OCI-LY1 (cell line): ENCODE results near the gene EVC2.

Source experiments
- H2AFZ ChIP-seq: fragments of 200-600 bp; sonication (generic), shearing (Covaris generic); 2 replicates; pipeline ENCODE4 v1.6.0; 2014; ENCODE audit warnings: antibody characterized with exemption, mild to moderate bottlenecking, low read length
- H3F3A ChIP-seq: fragments of 200-600 bp; sonication (generic), shearing (Covaris generic); 2 replicates; pipeline ENCODE4 v1.6.0; 2014; ENCODE audit warnings: mild to moderate bottlenecking, antibody characterized with exemption, low read length, moderate library complexity; ENCODE audit not compliant: insufficient read depth
- H3K27ac ChIP-seq: fragments of 200-600 bp; sonication (generic); 2 replicates; pipeline ENCODE4 v1.5.1; 2014; ENCODE audit warnings: low read length, mixed run types, mild to moderate bottlenecking, low read depth; ENCODE audit not compliant: poor library complexity, severe bottlenecking
- H3K27me3 ChIP-seq: fragments of 200-600 bp; sonication (generic); 2 replicates; pipeline ENCODE4 v1.6.0; 2014; ENCODE audit warnings: antibody characterized with exemption, mild to moderate bottlenecking, low read length, moderate library complexity; ENCODE audit not compliant: insufficient read depth
- H3K36me3 ChIP-seq: fragments of 200-600 bp; sonication (generic); 2 replicates; pipeline ENCODE4 v1.6.1; 2014; ENCODE audit warnings: mild to moderate bottlenecking, antibody characterized with exemption, low read length, moderate library complexity, mixed read lengths; ENCODE audit not compliant: insufficient read depth
- H3K4me1 ChIP-seq: fragments of 200-600 bp; sonication (generic); 2 replicates; pipeline ENCODE4 v1.5.1; 2014; ENCODE audit warnings: mild to moderate bottlenecking, low read length, moderate library complexity; ENCODE audit not compliant: insufficient read depth, severe bottlenecking
- H3K4me2 ChIP-seq: fragments of 200-600 bp; sonication (generic), shearing (Covaris generic); 2 replicates; pipeline ENCODE4 v1.6.1; 2014; ENCODE audit warnings: low read length
- H3K4me3 ChIP-seq: fragments of 200-600 bp; sonication (generic); 2 replicates; pipeline ENCODE4 v1.5.1; 2014; ENCODE audit warnings: low read length, low read depth, mild to moderate bottlenecking, mixed read lengths; ENCODE audit not compliant: poor library complexity, severe bottlenecking
- H3K79me2 ChIP-seq: fragments of 200-600 bp; shearing (Covaris generic); 2 replicates; pipeline ENCODE4 v1.6.1; 2016; ENCODE audit warnings: mixed run types, low read length, mixed read lengths; ENCODE audit not compliant: insufficient read depth
- H3K9ac ChIP-seq: fragments of 200-600 bp; sonication (generic), shearing (Covaris generic); 2 replicates; pipeline ENCODE4 v1.6.1; 2014; ENCODE audit warnings: mild to moderate bottlenecking, low read length, mixed read lengths
- H3K9me2 ChIP-seq: fragments of 200-600 bp; sonication (generic), shearing (Covaris generic); 2 replicates; pipeline ENCODE4 v1.6.1; 2014; ENCODE audit warnings: low read depth, mild to moderate bottlenecking, low read length, mixed read lengths
- H3K9me3 ChIP-seq: fragments of 200-600 bp; shearing (Covaris generic); 2 replicates; pipeline ENCODE4 v1.6.1; 2014; ENCODE audit warnings: low read length, mixed read lengths
- H4K20me1 ChIP-seq: fragments of 200-600 bp; sonication (generic), shearing (Covaris generic); 2 replicates; pipeline ENCODE4 v1.6.0; 2016; ENCODE audit warnings: mild to moderate bottlenecking, low read length; ENCODE audit not compliant: insufficient read depth
- EZH2 ChIP-seq: fragments of 200-600 bp; sonication (generic), shearing (Covaris generic); IDR thresholded peaks from 2 replicates; pipeline ENCODE4 v1.8.0; 2017; ENCODE audit warnings: borderline replicate concordance, mixed run types, mild to moderate bottlenecking, antibody characterized with exemption, low read length, moderate library complexity, mixed read lengths
- TF ChIP-seq, protein P1 (sequence below): fragments of 200-600 bp; sonication (generic), shearing (Covaris generic); IDR thresholded peaks from 2 replicates; pipeline ENCODE4 v1.5.1; 2017; ENCODE audit warnings: mild to moderate bottlenecking, antibody characterized with exemption, low read length, moderate library complexity, mixed read lengths

EVC2 gene

GRCh38 chr4:5704276-5704675, 4.1 kb downstream of the EVC2 start:
- Histone ChIP-seq H3K27ac (no peak overlapping the region), H3F3A (no peaks in the 10 kb centered on the region), H3K4me3 (no peak overlapping the region), H3K9ac (no peak overlapping the region), H3K9me3 (no peaks in the 10 kb centered on the region), H3K27me3 (no peaks in the 10 kb centered on the region), H3K4me2 (no peak overlapping the region), H4K20me1 (no peaks in the 10 kb centered on the region), H2AFZ (no peak overlapping the region), H3K36me3 (peaks cover 13% of the 10 kb centered on the region), H3K9me2 (no peaks in the 10 kb centered on the region), H3K4me1 (peaks cover 23% of the 10 kb centered on the region), H3K79me2 (no peaks in the 10 kb centered on the region)
- no peak for TF ChIP-seq EZH2

DNA sequence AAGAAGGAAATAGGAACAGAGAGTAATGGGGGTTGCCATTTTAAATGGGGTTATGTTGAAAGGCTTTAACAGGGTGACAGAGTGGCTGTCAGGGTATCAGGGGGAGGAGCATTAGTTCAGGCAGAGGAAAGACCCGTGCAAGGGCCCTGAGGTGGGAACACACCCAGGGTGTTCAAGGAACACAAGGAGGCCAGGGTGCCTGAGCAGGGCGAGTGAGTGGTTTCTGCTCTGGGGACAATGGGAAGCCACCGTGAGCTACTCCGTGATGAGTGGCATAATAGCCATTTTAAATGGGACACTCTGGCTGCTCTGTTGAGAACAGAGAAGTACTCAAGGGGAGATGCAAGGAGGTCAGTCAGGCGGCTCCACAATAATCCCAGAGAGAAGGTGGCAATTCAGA, 4.5 kb downstream of the EVC2 start:
- Histone ChIP-seq H3K27ac (no peak overlapping the region), H3K4me3 (no peak overlapping the region), H3K9me2 (no peaks in the 10 kb centered on the region), H3K79me2 (no peaks in the 10 kb centered on the region), H3K27me3 (no peaks in the 10 kb centered on the region), H3F3A (no peaks in the 10 kb centered on the region), H3K9me3 (no peaks in the 10 kb centered on the region), H3K36me3 (peaks cover 13% of the 10 kb centered on the region), H4K20me1 (no peaks in the 10 kb centered on the region), H3K9ac (no peak overlapping the region), H3K4me1 (peaks cover 19% of the 10 kb centered on the region), H2AFZ (no peak overlapping the region), H3K4me2 (no peak overlapping the region)
- TF ChIP-seq EZH2 = no peak
- TF ChIP-seq, protein P1, sequence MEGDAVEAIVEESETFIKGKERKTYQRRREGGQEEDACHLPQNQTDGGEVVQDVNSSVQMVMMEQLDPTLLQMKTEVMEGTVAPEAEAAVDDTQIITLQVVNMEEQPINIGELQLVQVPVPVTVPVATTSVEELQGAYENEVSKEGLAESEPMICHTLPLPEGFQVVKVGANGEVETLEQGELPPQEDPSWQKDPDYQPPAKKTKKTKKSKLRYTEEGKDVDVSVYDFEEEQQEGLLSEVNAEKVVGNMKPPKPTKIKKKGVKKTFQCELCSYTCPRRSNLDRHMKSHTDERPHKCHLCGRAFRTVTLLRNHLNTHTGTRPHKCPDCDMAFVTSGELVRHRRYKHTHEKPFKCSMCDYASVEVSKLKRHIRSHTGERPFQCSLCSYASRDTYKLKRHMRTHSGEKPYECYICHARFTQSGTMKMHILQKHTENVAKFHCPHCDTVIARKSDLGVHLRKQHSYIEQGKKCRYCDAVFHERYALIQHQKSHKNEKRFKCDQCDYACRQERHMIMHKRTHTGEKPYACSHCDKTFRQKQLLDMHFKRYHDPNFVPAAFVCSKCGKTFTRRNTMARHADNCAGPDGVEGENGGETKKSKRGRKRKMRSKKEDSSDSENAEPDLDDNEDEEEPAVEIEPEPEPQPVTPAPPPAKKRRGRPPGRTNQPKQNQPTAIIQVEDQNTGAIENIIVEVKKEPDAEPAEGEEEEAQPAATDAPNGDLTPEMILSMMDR = no peak

DNA sequence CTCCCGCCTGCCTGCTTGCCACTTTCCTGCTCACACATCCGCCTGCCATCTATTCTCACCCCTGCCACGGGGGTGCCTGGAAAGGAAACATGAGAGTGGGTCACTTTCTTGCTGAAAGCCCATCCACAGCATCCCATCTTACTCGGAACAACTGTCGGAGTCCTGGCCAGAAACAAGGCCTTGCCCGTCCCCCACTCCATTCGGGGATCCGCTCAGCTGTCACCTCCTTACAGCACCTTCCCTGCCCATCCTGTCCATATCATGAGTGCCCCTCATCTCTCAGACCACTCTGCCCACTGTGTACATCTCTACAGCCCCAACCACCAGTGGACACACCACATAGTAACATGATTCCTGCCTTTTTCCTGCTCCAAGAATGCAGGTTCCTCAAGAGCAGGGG, 6.4 kb downstream of the EVC2 start:
- peaks cover 16% of the 10 kb centered on the region for H3K36me3 ChIP-seq
- H3F3A ChIP-seq = no peaks in the 10 kb centered on the region
- no peak overlapping the region for H3K9ac ChIP-seq
- no peaks in the 10 kb centered on the region for H3K9me3 ChIP-seq
- H3K79me2 ChIP-seq = no peaks in the 10 kb centered on the region
- TF ChIP-seq, protein P1 = no peak
- TF ChIP-seq EZH2 = no peak
- H2AFZ ChIP-seq = no peak overlapping the region
- H3K4me1 ChIP-seq = peaks cover 5% of the 10 kb centered on the region
- H3K4me3 ChIP-seq = no peak overlapping the region
- no peaks in the 10 kb centered on the region for H3K27me3 ChIP-seq
- no peak overlapping the region for H3K4me2 ChIP-seq
- no peaks in the 10 kb centered on the region for H3K9me2 ChIP-seq
- H4K20me1 ChIP-seq = no peaks in the 10 kb centered on the region
- H3K27ac ChIP-seq = no peak overlapping the region

DNA sequence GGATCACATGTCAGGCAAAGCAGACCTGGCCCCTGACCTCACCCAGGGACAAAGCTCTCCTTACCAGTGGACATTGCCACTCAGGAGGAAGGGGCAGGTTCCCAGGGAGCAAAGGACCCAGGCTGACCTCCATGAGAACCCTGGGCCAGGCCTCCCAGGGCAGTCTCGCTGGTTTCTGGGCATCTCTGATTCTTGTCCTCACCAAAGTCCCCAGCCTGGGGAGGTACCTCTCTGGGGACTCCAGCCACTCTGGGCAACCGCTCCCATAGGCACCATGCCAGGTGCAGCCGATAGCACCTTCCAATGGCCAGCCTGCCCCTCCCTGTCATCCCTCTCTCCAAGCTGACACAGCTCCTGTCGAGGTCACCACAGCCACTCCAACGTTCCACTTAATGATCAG, 7.9 kb downstream of the EVC2 start:
- Histone ChIP-seq H3K27ac (no peak overlapping the region), H2AFZ (no peak overlapping the region), H3K4me1 (no peaks in the 10 kb centered on the region), H3K9ac (no peak overlapping the region), H3K27me3 (no peaks in the 10 kb centered on the region), H3K4me3 (no peak overlapping the region), H3K9me3 (no peaks in the 10 kb centered on the region), H4K20me1 (no peaks in the 10 kb centered on the region), H3K79me2 (no peaks in the 10 kb centered on the region), H3K9me2 (no peaks in the 10 kb centered on the region), H3F3A (no peaks in the 10 kb centered on the region), H3K36me3 (peaks cover 25% of the 10 kb centered on the region), H3K4me2 (no peak overlapping the region)
- TF ChIP-seq, protein P1 = no peak
- TF ChIP-seq EZH2 = no peak
